22Rv1 (cell line): ENCODE measurements around the gene P4HB.

Source experiments
- CTCF ChIP-seq: fragments of 450-650 bp; IDR thresholded peaks from 2 replicates; pipeline ENCODE4 v1.5.1; 2017; ENCODE audit warnings: mild to moderate bottlenecking
- ZFX ChIP-seq: fragments of 450-650 bp; IDR thresholded peaks from 2 replicates; pipeline ENCODE4 v1.6.1; 2017; ENCODE audit warnings: antibody characterized with exemption, borderline replicate concordance

- no peak for TF ChIP-seq CTCF
- no peak for TF ChIP-seq ZFX
Measured at GRCh38 chr17:81794509-81794908, 65.8 kb downstream of the P4HB start.
